Mesenteric fat pad (tissue), 1 donor: ENCODE data around the gene VAV1. TPM values are rescaled to one million over a fixed set of nuclear protein-coding genes. Genes with fewer than 3 reads are reported as not detected.
A peak's percentile ranks its signal among the peaks of the same experiment; 100 is the strongest.
"Not testable (repeated sequence)": the region's sequence is repeated elsewhere in the genome, so short reads cannot be mapped to it uniquely, and the experiment has no call there.

Experiments used
- DNase-seq: peaks from one replicate; pipeline ENCODE4 v3.0.0-alpha.2; 2020; ENCODE audit warnings: low spot score
- total RNA-seq: library from RNA; stranded (reverse); fragmentation: NEBNext Ultra II Directional; extraction: Animal tissue kit (Norgen Biotek cat#: 25700); gene quantifications from one replicate; pipeline ENCODE4 v1.2.1, GENCODE V29; 2021
- donor health status: DM: yes; HTN: yes; CAD: no.

The VAV1 gene
- total RNA-seq, 1 donor from 2014 or later: 16.4 TPM

- DNase-seq: no peak
These were observed 35.6 kb upstream of the VAV1 start for GRCh38 chr19:6736917-6737283.

- DNase-seq: peak; percentile 100
These were observed 35.1 kb upstream of the VAV1 start, which contains the start of gene GPR108 for GRCh38 chr19:6737284-6737872. GPR108 (minus strand) TSS chr19:6737580; CDS start chr19:6737576, 4 bp downstream.

DNA sequence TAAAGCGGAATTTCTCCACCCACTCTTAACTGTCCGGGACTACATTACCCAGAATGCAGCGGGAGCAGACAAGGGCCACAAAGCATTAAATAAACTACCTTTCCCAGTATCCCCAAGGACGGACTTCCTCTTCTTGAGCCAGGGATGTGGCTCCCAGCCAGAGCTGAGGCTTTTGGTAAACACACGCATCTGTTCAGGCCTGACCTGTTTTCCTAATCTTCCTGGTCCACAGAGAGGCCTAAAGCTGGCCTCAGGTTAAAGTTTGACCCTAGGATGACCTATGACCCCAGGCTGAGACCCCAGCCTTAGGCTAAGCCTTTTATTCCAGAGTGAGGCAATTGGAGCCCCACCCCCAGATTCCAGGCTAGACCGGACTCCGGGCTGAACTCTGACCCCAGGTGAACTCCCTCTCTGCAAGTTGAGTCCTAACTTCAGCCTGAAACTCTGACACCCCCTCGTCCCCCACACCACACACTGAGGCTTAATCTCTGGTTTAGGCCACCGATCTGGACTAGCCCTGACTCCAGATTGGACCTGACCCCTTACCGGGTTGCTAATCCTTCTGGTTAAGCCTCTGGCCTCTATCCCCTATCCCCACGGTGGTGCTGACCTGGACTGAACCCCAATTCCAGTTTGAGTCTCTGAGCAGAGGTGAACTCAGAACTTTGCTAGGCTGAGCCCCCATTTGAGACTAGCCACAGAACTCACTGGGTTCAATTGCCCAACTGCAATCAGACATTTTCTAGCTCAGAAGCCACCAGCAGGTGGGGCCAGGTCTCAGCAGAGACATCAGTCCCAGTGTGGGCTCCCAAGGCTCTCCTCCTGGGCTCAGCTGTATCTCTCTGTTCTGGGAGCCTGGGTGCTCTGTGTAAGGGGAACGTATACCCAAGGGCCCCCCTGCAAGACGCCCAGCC, 34.4 kb upstream of the VAV1 start:
- DNase-seq: no peak

DNA sequence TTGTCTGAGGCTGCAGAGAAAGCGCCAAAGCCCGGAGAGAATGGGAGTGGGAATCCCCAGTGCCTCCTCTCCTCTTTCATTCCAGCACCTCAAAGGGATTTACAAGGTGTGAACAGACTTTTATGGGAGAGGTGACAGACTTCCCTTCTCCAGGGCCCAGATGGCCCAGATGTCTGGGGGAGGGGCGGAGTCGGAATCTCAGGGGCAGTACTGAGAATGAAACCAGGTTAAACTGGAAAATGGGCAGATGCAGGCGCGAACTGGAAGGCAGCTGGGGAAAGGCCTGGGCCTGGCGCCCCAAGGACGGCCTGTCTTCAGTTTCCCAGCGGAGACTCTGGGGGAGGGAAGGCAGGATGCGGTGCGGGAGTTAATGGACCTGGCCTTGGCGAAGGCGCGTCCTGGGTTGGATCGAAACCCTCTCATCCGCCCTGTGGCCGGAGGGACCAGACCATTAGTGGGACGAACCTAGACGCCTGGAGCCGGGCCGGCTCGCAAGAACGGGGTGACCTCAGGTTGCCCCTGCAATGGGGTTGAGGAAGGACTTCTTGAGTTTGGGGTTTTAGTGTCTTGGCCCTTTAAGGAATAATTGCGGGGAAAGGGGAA, 33.6 kb upstream of the VAV1 start:
- DNase-seq: no peak

GRCh38 chr19:6739390-6739882, 33.1 kb upstream of the VAV1 start, which contains the start of gene TRIP10:
TRIP10 (plus strand) TSS chr19:6739680; CDS start chr19:6739762, 82 bp downstream.
- DNase-seq: no peak

DNA sequence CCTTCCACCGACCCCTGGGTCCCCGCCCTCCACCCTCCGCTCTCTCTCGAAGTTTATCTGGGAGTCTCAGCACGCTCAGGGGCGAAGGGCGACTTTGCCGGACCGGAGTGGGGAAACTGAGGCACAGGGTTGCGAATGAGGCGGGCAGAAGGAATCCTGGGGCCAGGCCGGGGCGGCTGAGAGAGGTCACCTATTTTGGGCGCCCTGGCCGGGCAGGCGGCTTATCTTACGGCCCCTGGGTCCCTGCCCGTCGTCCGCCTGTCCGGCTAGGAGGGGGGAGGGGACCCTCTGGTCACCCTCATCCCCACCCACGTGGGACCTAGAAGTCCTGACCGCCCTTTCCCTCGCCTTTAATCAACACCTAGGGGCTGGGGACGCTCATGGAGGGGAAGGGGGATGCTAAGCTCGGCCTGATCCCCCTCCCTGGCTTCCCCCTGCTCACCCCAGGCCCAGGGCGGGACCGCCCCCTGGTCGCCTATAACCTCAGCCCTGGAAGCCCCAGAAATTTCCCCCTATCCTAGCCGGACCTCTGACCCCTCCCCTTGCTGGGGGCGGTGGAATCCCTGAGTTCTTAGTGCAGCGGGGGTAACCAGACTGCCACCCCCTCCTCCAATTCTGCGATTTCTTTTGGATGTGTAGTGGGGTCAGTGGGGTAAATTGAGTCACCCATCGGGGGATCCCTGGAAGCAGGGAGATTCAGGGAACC, 32.5 kb upstream of the VAV1 start:
- DNase-seq: no peak

GRCh38 chr19:6740589-6741343, 31.7 kb upstream of the VAV1 start:
- DNase-seq: no peak

DNA sequence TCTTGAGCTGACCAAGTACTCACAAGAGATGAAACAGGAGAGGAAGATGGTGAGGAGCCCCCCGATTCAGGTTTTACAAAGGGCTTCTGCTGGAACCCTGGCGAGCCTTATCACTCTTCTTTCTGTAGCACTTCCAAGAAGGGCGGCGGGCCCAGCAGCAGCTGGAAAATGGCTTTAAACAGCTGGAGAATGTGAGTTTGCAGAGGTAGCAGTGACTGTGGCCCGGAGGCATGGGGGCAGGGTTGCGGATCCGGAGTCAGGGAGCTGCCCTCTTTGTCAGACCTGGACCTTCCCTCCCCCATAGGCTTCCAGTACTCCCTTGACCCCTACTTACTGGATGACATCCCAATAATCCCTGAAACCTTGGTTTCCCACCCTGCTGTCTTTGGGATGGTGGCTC, 29.4 kb upstream of the VAV1 start:
- DNase-seq: no peak

- DNase-seq: no peak
These were observed 28.7 kb upstream of the VAV1 start for GRCh38 chr19:6743714-6744380.

GRCh38 chr19:6744381-6745301, 27.9 kb upstream of the VAV1 start:
- DNase-seq: no peak

GRCh38 chr19:6745965-6746364, 26.5 kb upstream of the VAV1 start:
- no peak for DNase-seq

DNA sequence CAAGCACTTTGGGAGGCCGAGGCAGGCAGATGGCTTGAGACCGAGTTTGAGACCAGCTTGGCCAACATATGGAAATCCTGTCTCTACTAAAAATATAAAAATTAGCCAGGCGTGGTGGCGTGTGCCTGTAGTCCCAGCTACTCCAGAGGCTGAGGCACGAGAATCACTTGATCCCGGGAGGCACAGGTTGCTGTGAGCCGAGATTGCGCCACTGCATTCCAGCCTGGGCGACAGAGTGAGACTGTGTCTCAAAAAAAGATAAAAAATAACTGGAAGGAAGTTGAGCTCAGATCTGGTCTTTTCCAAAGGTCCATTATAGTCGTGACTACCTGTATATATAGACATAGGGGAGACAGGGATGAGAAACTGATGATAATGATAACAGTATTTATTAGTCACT, 24.0 kb upstream of the VAV1 start:
- not testable (repeated sequence) for DNase-seq

- no peak for DNase-seq
These were observed 22.4 kb upstream of the VAV1 start for GRCh38 chr19:6750062-6750461.

- no peak for DNase-seq
These were observed 21.3 kb upstream of the VAV1 start for GRCh38 chr19:6751189-6751588.

GRCh38 chr19:6752256-6753177, 20.0 kb upstream of the VAV1 start:
- no peak for DNase-seq

DNA sequence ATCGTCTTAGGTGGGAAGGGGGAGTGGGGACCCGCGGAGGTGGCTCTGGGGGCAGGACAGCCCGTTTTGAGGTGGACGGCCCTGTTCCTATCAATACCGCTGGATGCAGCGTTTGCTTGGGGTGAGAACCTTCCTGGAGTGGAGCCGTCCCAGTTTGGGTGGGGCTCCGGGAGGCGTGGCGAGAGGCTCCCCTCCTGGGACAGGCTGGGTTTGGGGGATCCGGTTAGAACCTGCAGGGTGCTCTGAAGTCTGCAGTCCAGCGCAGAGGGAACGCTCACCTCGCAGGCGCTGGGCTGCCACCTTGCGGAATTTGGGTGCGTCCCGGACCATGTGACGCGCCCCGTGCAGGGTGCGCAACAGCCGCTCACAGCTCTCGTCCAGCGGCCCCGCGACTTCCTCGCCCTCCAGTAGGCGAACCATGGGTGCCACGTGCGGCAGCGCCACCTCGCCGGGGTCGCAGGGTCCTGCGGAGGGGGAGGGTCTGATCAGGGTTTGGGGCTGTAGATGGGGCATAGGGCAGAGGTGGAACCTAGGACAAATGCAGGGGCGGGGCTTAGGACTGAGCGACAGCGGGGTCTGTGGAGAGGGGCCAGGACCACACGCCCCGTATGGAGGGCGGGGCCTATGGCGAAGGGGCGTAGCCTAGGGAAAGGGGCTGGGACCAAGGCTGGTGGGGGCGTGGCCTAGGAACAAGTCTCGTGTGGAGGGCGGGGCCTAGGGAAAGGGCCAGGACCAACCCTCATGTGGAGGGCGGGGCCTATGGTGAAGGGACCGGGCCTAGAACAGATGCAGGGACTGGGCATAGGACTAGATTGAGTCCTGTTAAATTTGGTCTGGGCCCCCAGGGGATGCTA, 19.1 kb upstream of the VAV1 start:
- no peak for DNase-seq

DNA sequence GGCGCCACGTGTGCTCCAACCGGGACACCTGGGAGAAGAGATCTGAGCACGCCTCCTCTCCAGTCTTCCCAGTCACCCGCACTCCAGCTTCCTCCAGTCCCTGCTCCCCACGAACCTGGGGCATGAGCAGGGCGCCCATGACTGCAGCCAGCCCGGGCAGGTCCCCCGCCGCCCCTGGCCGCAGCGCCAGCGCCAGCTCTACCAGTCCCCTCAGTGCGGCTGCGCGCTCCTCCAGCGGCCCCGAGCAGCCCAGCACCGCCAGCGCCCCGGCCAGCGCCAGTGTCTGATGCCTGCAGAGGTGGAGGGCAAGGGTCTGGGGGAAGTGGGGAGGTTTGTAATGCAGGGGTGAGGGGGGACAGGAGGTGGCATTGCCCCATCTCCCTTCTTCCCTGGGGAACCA, 18.4 kb upstream of the VAV1 start:
- no peak for DNase-seq
